ENCODE results near the gene ZBTB44.
"Not testable (repeated sequence)": the region's sequence is repeated elsewhere in the genome, so short reads cannot be mapped to it uniquely, and the experiment has no call there.

Gene ZBTB44, protein sequence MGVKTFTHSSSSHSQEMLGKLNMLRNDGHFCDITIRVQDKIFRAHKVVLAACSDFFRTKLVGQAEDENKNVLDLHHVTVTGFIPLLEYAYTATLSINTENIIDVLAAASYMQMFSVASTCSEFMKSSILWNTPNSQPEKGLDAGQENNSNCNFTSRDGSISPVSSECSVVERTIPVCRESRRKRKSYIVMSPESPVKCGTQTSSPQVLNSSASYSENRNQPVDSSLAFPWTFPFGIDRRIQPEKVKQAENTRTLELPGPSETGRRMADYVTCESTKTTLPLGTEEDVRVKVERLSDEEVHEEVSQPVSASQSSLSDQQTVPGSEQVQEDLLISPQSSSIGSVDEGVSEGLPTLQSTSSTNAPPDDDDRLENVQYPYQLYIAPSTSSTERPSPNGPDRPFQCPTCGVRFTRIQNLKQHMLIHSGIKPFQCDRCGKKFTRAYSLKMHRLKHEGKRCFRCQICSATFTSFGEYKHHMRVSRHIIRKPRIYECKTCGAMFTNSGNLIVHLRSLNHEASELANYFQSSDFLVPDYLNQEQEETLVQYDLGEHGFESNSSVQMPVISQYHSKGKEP

DNA sequence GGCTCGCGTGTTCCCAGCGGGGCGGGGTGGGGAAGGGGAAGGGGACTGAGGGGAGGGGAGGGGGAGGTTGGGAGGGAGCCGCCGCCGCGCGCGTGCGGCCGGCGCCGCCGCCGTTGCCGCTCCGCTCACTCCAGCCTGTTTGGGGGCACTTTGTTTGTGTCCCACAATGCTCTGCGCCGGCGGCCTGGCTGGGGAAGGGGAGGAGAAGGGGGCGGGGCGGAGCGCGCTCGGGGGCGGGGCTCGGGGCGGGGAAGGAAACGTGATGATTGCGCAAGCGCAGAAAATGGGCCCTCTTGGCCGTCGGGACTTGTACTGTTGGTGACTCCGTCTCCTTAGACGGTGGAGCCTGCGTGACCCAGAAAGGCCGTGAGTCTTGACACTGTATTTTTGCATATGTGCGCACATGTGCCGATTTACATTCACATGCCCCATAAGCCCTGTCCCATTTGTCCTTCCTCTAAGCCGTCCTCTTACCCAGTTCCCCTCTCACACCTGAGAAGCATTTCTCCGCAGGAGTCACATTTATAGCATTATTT is at the start of gene ZBTB44:
Gene ZBTB44 (minus strand): TSS at position 168 of the 536 bp plus-strand sequence. CDS start 53,044 bp downstream, outside the sequence.
- DNase-seq (ENCODE audit: low read depth in 2 of 2) = peak; percentile 84 to 87

GRCh38 chr11:130359419-130359818 is 44.7 kb upstream of the ZBTB44 start:
- DNase-seq (ENCODE audit: low read depth in 2 of 2) = no peak

DNA sequence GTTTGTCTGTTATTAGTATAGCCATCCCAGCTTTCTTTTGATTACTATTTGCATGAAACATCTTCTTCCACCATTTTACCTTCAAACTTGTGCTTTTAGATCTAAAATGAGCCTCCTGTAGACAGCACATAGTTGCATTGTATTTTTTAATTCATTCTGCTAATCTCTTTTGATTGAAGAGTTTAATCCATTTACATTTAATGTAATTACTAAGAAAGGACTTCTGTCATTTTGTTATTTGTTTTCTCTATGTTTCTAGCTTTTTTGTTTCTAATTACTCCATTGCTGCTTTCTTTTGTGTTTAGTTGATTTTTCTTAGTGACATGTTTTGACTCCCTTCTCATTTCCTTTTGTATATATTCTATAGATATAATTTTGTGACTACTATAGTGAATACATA is 43.7 kb upstream of the ZBTB44 start:
- no peak for DNase-seq (ENCODE audit: low read depth in 2 of 2)

DNA sequence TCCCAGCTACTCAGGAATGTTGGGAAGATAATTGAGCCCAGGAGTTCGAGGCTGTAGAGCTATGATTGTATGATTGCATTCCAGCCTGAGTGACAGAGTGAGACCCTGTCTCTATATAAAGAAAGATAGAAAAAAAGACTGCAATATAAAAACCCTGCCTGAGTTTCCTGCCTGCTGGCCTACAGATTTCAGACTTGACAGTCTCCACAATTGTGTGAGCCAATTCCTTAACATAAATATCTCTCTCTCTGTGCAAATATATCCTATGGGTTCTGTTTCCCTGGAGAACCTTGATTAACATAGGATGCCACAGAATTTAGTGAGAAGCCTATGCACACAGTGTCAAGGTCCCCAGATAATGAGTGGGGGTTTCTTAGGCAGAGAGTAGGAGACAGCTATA is 32.5 kb upstream of the ZBTB44 start:
- DNase-seq (ENCODE audit: low read depth in 2 of 2) = no peak

DNA sequence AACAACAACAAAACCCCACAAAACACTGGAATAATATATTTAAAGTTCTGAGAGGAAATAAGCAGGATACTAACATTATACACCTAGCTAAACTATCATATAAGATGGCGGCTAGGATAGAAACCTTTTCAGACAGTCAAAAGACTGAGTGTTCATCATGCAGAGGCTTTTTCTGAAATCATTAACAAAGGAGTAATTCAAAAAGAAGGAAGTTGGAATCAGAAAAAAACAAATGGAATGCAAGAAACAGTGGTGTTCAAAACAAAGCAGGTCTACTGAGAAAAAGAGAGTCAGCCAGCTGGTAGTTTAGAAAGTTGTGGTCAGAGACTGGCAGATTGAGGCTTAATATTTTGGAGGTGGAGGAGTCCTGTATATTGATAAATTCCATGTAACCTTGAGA is 30.1 kb upstream of the ZBTB44 start:
- DNase-seq (ENCODE audit: low read depth in 2 of 2) = no peak

- no peak for DNase-seq (ENCODE audit: low read depth in 2 of 2)
Measured at GRCh38 chr11:130340671-130341319, 26.1 kb upstream of the ZBTB44 start.

DNA sequence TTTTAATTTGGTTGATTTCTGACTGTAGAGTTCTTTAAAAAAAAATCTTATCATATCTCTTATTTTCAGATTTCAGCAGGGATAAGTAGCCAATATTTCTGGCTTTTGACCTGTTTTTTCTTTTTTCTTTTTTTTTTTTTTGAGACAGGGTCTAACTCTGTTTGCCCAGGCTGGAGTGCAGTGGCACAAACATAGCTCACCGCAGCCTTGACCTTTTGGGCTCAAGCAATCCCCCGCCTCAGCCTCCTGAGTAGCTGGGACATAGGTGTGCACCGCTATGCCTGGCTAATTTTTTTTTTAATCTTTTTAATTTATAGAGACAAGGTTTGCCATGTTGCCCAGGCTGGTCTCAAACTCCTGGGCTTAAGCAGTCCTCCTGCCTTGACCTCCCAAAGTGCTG is 23.9 kb upstream of the ZBTB44 start:
- no peak for DNase-seq (ENCODE audit: low read depth in 2 of 2)

DNA sequence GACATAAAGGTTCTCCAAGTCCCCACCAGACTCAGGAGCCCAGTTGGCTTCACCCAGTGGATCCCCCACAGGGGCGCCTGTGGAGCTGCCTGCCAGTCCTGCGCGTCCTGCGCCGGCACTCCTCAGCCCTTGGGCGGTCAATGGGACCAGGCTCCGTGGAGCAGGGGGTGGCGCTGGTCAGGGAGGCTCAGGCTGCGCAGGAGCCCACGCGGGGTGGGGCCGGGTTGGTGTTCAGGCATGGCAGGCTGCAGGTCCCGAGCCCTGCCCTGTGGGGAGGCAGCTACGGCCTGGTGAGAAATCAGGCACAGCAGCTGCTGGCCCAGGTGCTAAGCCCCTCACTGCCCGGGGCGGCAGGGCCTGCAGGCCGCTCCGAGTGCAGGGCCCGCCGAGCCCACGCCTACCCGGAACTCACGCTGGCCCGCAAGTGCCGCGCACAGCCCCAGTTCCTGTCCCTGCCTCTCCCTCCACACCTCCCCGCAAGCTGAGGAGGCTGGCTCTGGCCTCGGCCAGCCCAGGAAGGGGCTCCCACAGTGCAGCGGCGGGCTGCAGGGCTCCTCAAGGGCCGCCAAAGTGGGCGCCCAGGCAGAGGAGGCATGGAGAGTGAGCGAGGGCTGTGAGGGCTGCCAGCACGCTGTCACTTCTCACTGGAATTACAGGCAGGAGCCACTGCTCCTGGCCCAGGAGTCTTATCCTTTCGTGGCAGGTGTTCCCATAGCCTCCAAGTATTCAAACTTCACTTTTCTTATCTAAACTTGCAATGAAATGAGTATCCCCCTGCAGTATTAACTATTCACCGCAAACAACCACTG is 22.8 kb upstream of the ZBTB44 start:
- no peak for DNase-seq (ENCODE audit: low read depth in 2 of 2)

DNA sequence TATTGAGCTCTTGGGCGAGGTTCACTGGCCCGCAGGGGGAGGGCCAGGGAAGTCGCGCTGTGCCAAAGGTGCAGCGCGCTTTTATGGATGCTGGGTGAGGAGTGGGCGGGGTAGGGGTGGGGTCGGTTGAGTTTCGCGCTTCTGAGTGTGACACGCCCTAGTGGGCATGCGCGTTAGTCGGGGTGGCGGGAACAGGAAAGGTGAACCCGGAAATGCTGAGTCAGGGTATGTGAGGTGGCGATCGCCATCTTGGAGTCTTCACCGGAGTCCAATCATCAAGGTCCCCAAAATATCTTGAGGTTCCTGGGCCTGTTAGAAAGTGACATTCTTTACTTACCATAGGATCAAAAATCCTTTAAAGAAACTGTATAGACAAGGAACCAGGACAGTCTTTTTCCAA is 16.7 kb upstream of the ZBTB44 start:
- DNase-seq (ENCODE audit: low read depth in 2 of 2) = not testable (repeated sequence)

DNA sequence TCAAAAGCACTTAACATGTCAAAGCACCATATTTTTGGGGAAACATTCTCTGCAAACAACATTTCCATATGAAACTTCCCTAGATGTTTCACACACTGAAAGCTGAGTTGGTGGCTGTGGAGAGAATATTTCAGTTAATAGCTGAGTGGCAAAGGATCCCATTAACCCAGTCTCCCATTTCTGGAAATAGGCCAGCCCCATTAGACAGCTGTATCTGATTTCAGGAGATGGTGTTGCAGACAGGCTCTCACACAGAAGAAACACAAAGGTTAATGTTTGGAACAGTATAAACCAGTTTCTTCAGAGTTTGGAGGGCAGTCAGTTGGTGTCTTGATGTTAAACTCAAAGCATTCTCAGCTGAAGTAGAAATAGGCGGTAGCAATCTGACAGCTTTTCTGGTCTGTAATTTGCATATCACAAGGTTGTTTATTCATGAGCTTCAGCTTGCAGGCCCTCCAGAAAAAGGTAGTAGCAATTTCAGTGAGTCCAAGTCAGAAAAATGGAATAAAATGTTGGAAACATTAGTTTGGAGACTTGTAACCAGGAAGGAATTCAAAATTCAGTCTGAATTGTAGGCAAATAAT is 15.5 kb upstream of the ZBTB44 start:
- DNase-seq (ENCODE audit: low read depth in 2 of 2) = no peak

DNA sequence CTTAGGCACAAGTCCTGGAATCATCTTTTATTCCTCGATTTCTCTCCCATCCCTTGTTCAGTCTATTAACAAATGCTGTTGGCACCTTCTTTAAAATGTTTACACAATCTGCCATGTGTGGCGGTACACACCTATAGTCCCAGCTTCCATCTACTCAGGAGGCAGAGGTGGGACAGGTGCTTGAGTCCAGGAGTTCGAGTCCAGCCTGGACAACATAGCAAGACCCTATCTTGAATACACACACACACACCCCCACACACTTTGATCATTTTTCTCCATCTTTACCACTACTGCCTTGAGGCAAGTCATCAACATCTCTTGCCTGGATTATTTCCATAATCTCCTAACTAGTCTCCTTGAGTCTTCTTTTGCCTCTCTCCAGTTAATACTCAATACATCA is 13.7 kb upstream of the ZBTB44 start:
- no peak for DNase-seq (ENCODE audit: low read depth in 2 of 2)

DNA sequence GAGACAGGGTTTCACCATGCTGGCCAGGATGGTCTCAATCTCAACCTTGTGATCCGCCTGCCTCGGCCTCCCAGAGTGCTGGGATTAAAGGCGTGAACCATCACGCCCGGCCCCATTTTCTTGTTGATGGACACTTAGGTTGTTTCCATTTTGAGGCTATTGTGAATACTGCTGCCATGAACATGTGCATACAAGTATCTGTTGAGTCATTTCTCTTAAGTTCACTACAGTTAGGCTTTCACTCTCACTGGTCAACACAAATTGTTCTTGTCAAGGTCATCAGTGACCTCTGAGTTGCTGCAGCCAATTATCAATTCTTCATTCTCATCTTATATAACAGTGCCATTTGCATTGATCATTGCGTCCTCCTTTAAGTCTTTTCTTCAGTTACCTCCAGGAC is 13.0 kb upstream of the ZBTB44 start:
- no peak for DNase-seq (ENCODE audit: low read depth in 2 of 2)

DNA sequence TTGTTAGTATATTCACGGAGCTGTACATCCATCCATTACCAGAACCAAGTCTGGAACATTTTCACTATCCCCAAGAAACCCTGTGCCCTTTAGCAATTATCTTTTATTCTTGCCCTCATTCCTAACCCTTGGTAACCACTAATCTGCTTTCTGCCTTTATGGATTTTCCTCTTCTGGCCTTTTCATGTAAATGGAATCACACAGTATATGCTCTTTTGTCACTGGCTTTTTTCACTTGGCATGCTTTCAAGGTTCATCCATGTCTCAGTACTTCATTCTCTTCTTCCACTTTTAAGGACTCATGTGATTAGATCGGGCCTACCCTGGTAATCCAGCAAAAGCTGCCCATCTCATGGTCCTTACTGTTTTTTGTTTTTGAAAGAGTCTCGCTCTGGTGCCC is 11.0 kb upstream of the ZBTB44 start:
- DNase-seq (ENCODE audit: low read depth in 2 of 2) = no peak

GRCh38 chr11:130323452-130324450 is 9.0 kb upstream of the ZBTB44 start:
- DNase-seq (ENCODE audit: low read depth in 2 of 2) = no peak

DNA sequence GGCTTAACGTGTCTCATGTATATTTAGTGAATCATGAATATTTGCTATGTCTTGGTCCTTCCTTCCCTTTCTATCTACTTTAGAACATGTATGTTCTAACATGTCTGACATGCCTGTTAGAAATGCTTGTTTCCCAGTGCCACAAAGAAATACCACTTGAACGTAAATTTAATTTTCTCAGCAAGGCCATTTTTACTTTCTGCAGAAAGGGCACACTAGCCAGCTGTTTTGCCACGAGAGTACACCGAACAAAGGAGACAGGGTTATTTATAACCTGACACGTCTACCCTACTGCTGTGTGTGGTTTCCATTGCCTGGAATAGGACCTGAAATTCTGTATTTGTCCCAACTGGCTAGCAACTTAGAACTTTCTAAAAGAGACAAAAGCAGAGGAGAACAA is 7.4 kb upstream of the ZBTB44 start:
- no peak for DNase-seq (ENCODE audit: low read depth in 2 of 2)

DNA sequence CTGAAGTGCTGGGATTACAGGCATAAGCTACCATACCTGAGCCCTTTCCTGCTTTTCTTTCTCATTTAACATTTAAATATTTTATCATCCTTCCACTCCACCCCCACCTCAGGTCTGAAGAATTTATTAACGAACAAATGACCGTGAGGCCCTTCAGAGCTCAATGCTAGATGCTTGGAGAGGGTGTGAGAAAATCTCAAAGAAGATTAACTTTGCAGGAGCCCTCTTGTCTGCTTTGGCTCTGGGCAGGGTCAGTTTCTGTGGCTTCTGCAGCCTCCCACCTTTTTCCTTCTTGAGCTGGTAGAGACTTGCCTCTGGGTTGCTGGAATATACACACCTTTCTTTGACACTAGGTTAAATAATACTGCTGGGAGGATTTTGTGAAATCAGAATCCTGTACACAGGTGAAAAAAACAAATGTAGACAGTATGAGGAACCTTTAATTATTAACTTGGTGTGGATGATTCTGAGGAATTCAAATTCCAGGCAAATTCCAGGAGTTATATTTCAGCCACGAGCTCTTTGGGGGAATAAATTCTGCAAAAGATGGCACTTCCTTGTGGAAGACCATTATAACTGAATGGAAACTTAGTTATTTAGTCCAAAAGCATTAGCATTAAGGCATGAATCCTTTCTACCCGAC is 3.4 kb upstream of the ZBTB44 start:
- no peak for DNase-seq (ENCODE audit: low read depth in 2 of 2)

- DNase-seq (ENCODE audit: low read depth in 2 of 2) = peak; percentile 12 to 22
Measured at GRCh38 chr11:130315354-130315970, 745 bp upstream of the ZBTB44 start.

GRCh38 chr11:130314184-130314749 is 450 bp downstream of the ZBTB44 start:
- peak; percentile 27 to 67 for DNase-seq (ENCODE audit: low read depth in 2 of 2)
